HEK293 (cell line): ENCODE measurements around the gene PDE4B.
"Not testable (repeated sequence)": the region's sequence is repeated elsewhere in the genome, so short reads cannot be mapped to it uniquely, and the experiment has no call there.

Experiments used
- CTCF ChIA-PET: fragments of 350-600 bp; formaldehyde crosslinking; extraction: SDS; loops from one replicate; lab custom pipeline; 2021; ENCODE audit warnings: antibody characterized with exemption; lab: Yijun Ruan, JAX
- POLR2A ChIA-PET: fragments of 300-600 bp; formaldehyde crosslinking; extraction: SDS; loops from one replicate; lab custom pipeline; 2020; ENCODE audit warnings: antibody characterized with exemption, inconsistent platforms; lab: Yijun Ruan, JAX
- H3K27ac ChIP-seq: fragments of 200-500 bp; sonication (Bioruptor generic); 2 replicates; pipeline ENCODE4 v1.5.1; 2014; ENCODE audit warnings: low read depth, low read length, control low read depth, inconsistent platforms; ENCODE audit errors: extremely low read depth
- H3K36me3 ChIP-seq, 2 experiments: fragments of 200-500 bp in 1 of 2; sonication (Bioruptor generic) in 1 of 2; 1 replicate in 1 of 2; 2 replicates in 1 of 2; pipeline ENCODE4 v1.5.1; 2014 to 2017; ENCODE audit warnings: inconsistent platforms in 2 of 2, low read length in 2 of 2; ENCODE audit not compliant: control insufficient read depth in 2 of 2, insufficient read depth in 1 of 2
- H3K4me1 ChIP-seq: fragments of 200-500 bp; sonication (Bioruptor generic); 2 replicates; pipeline ENCODE4 v1.5.1; 2014; ENCODE audit warnings: mild to moderate bottlenecking, low read length, inconsistent platforms; ENCODE audit not compliant: control insufficient read depth, insufficient read depth
- H3K4me3 ChIP-seq: 2 replicates; pipeline ENCODE4 v1.5.1; 2011; ENCODE audit warnings: low read depth, mild to moderate bottlenecking, control low read depth, low read length, moderate library complexity
- H3K9me3 ChIP-seq: fragments of 200-500 bp; sonication (Bioruptor generic); 2 replicates; pipeline ENCODE4 v1.5.1; 2014; ENCODE audit warnings: low read depth, low read length, inconsistent platforms; ENCODE audit not compliant: control insufficient read depth, insufficient read depth
- IKZF3 ChIP-seq: fragments of 450-650 bp; IDR thresholded peaks from 2 replicates; pipeline ENCODE4 v1.5.0; 2018; ENCODE audit warnings: missing biosample characterization, mild to moderate bottlenecking, missing genetic modification characterization, moderate library complexity
- ZBTB20 ChIP-seq: fragments of 450-650 bp; formaldehyde crosslinking; IDR thresholded peaks from 2 replicates; pipeline ENCODE4 v1.5.1; 2016; ENCODE audit warnings: missing biosample characterization, missing genetic modification characterization
- ZFHX2 ChIP-seq: fragments of 450-650 bp; formaldehyde crosslinking; conservative IDR thresholded peaks from 2 replicates; pipeline ENCODE4 v1.5.1; 2016; ENCODE audit warnings: missing biosample characterization, missing genetic modification characterization
- ZNF10 ChIP-seq: fragments of 450-650 bp; formaldehyde crosslinking; IDR thresholded peaks from 2 replicates; pipeline ENCODE4 v1.5.1; 2017; ENCODE audit warnings: missing biosample characterization, missing genetic modification characterization
- ZNF146 ChIP-seq: fragments of 450-650 bp; formaldehyde crosslinking; IDR thresholded peaks from 2 replicates; pipeline ENCODE4 v1.5.1; 2016; ENCODE audit warnings: missing biosample characterization, missing genetic modification characterization
- ZNF214 ChIP-seq: fragments of 450-650 bp; formaldehyde crosslinking; IDR thresholded peaks from 2 replicates; pipeline ENCODE4 v1.5.1; 2017; ENCODE audit warnings: missing biosample characterization, mild to moderate bottlenecking, missing genetic modification characterization, borderline replicate concordance
- ZNF501 ChIP-seq: fragments of 450-650 bp; formaldehyde crosslinking; IDR thresholded peaks from 2 replicates; pipeline ENCODE4 v1.5.1; 2016; ENCODE audit warnings: missing biosample characterization, missing genetic modification characterization
- ZNF521 ChIP-seq: fragments of 450-650 bp; formaldehyde crosslinking; IDR thresholded peaks from 2 replicates; pipeline ENCODE4 v1.5.1; 2017; ENCODE audit warnings: missing biosample characterization, mild to moderate bottlenecking, missing genetic modification characterization
- ZNF530 ChIP-seq: fragments of 450-650 bp; formaldehyde crosslinking; IDR thresholded peaks from 2 replicates; pipeline ENCODE4 v1.5.1; 2016; ENCODE audit warnings: low read depth, missing biosample characterization, missing genetic modification characterization
- ZNF558 ChIP-seq: fragments of 450-650 bp; formaldehyde crosslinking; IDR thresholded peaks from 2 replicates; pipeline ENCODE4 v1.5.1; 2016; ENCODE audit warnings: missing biosample characterization, missing genetic modification characterization
- ZNF580 ChIP-seq: fragments of 450-650 bp; formaldehyde crosslinking; IDR thresholded peaks from 2 replicates; pipeline ENCODE4 v1.5.1; 2016; ENCODE audit warnings: missing biosample characterization, missing genetic modification characterization
- TF ChIP-seq, protein P1 (sequence below): fragments of 450-650 bp; formaldehyde crosslinking; IDR thresholded peaks from 2 replicates; pipeline ENCODE4 v1.5.1; 2016; ENCODE audit warnings: missing biosample characterization, missing genetic modification characterization
- TF ChIP-seq, protein P2 (sequence below): fragments of 450-650 bp; formaldehyde crosslinking; conservative IDR thresholded peaks from 2 replicates; pipeline ENCODE4 v1.5.1; 2016; ENCODE audit warnings: low read depth, missing biosample characterization, missing genetic modification characterization

The PDE4B gene

GRCh38 chr1:66100959-66101358, 308.3 kb downstream of the PDE4B start:
- H3K4me3 ChIP-seq, H3K4me1 ChIP-seq, POLR2A ChIA-PET, H3K36me3 ChIP-seq, H3K9me3 ChIP-seq, H3K27ac ChIP-seq, CTCF ChIA-PET: not testable (repeated sequence)
- TF ChIP-seq ZNF580 (tag by site-specific recombination) (peak; percentile 74), ZNF146 (tag by site-specific recombination) (peak; percentile 70)
- TF ChIP-seq, protein P1, sequence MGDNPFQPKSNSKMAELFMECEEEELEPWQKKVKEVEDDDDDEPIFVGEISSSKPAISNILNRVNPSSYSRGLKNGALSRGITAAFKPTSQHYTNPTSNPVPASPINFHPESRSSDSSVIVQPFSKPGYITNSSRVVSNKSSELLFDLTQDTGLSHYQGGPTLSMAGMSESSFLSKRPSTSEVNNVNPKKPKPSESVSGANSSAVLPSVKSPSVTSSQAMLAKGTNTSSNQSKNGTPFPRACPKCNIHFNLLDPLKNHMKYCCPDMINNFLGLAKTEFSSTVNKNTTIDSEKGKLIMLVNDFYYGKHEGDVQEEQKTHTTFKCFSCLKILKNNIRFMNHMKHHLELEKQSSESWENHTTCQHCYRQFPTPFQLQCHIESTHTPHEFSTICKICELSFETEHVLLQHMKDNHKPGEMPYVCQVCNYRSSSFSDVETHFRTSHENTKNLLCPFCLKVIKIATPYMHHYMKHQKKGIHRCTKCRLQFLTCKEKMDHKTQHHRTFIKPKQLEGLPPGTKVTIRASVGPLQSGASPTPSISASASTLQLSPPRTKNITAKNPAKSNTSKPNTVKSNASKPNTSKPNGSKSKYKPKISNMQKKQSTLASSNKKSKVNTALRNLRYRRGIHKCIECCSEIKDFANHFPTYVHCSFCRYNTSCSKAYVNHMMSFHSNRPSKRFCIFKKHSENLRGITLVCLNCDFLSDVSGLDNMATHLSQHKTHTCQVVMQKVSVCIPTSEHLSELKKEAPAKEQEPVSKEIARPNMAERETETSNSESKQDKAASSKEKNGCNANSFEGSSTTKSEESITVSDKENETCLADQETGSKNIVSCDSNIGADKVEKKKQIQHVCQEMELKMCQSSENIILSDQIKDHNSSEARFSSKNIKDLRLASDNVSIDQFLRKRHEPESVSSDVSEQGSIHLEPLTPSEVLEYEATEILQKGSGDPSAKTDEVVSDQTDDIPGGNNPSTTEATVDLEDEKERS (tag by site-specific recombination) = 0 out of 2 replicates have a peak, but pooled peaks have one; percentile 52

- CTCF ChIA-PET, POLR2A ChIA-PET, H3K27ac ChIP-seq, H3K9me3 ChIP-seq, H3K36me3 ChIP-seq, H3K4me3 ChIP-seq, H3K4me1 ChIP-seq: not testable (repeated sequence)
- TF ChIP-seq ZNF580 (tag by site-specific recombination) (peak; percentile 76), ZNF146 (tag by site-specific recombination) (peak; percentile 67)
Measured at GRCh38 chr1:66104076-66104475, 311.4 kb downstream of the PDE4B start.

DNA sequence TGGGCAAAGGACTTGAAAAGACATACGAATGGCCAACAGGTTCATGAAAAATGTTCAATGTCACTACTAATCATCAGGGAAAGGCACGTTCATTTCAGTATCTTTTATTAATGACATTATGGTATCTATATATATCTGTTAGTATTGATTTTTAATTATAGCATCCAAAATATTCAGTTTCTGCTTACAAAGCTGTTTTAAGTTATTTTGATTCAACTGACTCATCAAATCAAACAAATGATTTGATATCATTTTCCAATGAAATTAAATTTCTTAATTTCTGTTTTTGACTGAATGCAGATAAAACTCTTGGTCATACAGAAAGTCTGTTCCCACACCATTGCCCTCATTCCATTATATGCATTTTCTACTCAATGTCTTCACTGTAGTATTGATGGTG, 315.9 kb downstream of the PDE4B start:
- Histone ChIP-seq H3K4me3 (no peak overlapping the region), H3K27ac (no peak overlapping the region), H3K9me3 (no peaks in the 10 kb centered on the region; the same call in 1 of the 2 replicates), H3K36me3 (no peaks in the 10 kb centered on the region), H3K4me1 (no peaks in the 10 kb centered on the region)
- ChIA-PET POLR2A (no interaction called here), CTCF (interaction anchor here (0.7 to 1.0 kb wide), 2 partner anchors 134 to 346 kb away, joined by 3 read pairs; no protein-coding TSS in a partner anchor)
- no peak for TF ChIP-seq ZNF558 (tag by site-specific recombination)
- TF ChIP-seq ZBTB20 (tag by site-specific recombination) = no peak
- no peak for TF ChIP-seq ZNF521
- TF ChIP-seq, protein P2, sequence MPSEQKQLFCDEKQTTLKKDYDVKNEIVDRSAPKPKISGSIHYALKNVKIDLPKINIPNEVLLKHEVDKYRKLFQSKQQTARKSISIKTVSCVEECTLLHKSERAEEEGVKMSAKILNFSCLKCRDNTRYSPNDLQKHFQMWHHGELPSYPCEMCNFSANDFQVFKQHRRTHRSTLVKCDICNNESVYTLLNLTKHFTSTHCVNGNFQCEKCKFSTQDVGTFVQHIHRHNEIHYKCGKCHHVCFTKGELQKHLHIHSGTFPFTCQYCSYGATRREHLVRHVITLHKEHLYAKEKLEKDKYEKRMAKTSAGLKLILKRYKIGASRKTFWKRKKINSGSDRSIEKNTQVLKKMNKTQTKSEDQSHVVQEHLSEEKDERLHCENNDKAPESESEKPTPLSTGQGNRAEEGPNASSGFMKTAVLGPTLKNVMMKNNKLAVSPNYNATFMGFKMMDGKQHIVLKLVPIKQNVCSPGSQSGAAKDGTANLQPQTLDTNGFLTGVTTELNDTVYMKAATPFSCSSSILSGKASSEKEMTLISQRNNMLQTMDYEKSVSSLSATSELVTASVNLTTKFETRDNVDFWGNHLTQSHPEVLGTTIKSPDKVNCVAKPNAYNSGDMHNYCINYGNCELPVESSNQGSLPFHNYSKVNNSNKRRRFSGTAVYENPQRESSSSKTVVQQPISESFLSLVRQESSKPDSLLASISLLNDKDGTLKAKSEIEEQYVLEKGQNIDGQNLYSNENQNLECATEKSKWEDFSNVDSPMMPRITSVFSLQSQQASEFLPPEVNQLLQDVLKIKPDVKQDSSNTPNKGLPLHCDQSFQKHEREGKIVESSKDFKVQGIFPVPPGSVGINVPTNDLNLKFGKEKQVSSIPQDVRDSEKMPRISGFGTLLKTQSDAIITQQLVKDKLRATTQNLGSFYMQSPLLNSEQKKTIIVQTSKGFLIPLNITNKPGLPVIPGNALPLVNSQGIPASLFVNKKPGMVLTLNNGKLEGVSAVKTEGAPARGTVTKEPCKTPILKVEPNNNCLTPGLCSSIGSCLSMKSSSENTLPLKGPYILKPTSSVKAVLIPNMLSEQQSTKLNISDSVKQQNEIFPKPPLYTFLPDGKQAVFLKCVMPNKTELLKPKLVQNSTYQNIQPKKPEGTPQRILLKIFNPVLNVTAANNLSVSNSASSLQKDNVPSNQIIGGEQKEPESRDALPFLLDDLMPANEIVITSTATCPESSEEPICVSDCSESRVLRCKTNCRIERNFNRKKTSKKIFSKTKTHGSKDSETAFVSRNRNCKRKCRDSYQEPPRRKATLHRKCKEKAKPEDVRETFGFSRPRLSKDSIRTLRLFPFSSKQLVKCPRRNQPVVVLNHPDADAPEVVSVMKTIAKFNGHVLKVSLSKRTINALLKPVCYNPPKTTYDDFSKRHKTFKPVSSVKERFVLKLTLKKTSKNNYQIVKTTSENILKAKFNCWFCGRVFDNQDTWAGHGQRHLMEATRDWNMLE (tag by site-specific recombination) = no peak
- no peak for TF ChIP-seq ZFHX2 (tag by site-specific recombination)
- no peak for TF ChIP-seq ZNF214 (tag by site-specific recombination)
- TF ChIP-seq ZNF501 = no peak
- no peak for TF ChIP-seq ZNF530
- TF ChIP-seq ZNF10 = no peak
- no peak for TF ChIP-seq IKZF3 (tag by site-specific recombination)
